ENCODE measurements around the gene OR6C75. TPM values are rescaled to one million over a fixed set of nuclear protein-coding genes. Genes with fewer than 3 reads are reported as not detected.
A peak's percentile ranks its signal among the peaks of the same experiment; 100 is the strongest.
"Not testable (repeated sequence)": the region's sequence is repeated elsewhere in the genome, so short reads cannot be mapped to it uniquely, and the experiment has no call there.

OR6C75 gene
- total RNA-seq, 1 experiment from 2014 or later = not detected

GRCh38 chr12:55413498-55414388 lies 51.0 kb downstream of the OR6C75 start:
- intact Hi-C loops (cut with micrococcal nuclease; ENCODE audit: unreplicated experiment); CTCF ChIA-PET; BruUV-seq (replicated peaks); H3K4me1 Mint-ChIP-seq (ENCODE audit: low read depth, unreplicated experiment); H3K27ac Mint-ChIP-seq (ENCODE audit: unreplicated experiment); H3K4me3 Mint-ChIP-seq (ENCODE audit: low read depth, unreplicated experiment); DNase-seq; H3K36me3 Mint-ChIP-seq (ENCODE audit: insufficient read depth, unreplicated experiment); H3K9me3 Mint-ChIP-seq (ENCODE audit: low read depth, unreplicated experiment): not testable (repeated sequence)
- peaks cover 18% of the 10 kb centered on the region for H3K27me3 Mint-ChIP-seq (ENCODE audit: unreplicated experiment)

GRCh38 chr12:55414396-55414823 lies 51.6 kb downstream of the OR6C75 start:
- H3K4me3 Mint-ChIP-seq (ENCODE audit: low read depth, unreplicated experiment); H3K4me1 Mint-ChIP-seq (ENCODE audit: low read depth, unreplicated experiment); intact Hi-C loops (cut with micrococcal nuclease; ENCODE audit: unreplicated experiment); H3K27ac Mint-ChIP-seq (ENCODE audit: unreplicated experiment); BruUV-seq (replicated peaks); H3K36me3 Mint-ChIP-seq (ENCODE audit: insufficient read depth, unreplicated experiment); H3K9me3 Mint-ChIP-seq (ENCODE audit: low read depth, unreplicated experiment); DNase-seq; CTCF ChIA-PET: not testable (repeated sequence)
- peaks cover 18% of the 10 kb centered on the region for H3K27me3 Mint-ChIP-seq (ENCODE audit: unreplicated experiment)

- H3K27ac Mint-ChIP-seq (ENCODE audit: unreplicated experiment); BruUV-seq (replicated peaks); H3K36me3 Mint-ChIP-seq (ENCODE audit: insufficient read depth, unreplicated experiment); DNase-seq; CTCF ChIA-PET; H3K4me1 Mint-ChIP-seq (ENCODE audit: low read depth, unreplicated experiment); H3K9me3 Mint-ChIP-seq (ENCODE audit: low read depth, unreplicated experiment); intact Hi-C loops (cut with micrococcal nuclease; ENCODE audit: unreplicated experiment): not testable (repeated sequence)
- Mint-ChIP-seq H3K27me3 (ENCODE audit: unreplicated experiment) (peaks cover 18% of the 10 kb centered on the region), H3K4me3 (ENCODE audit: low read depth, unreplicated experiment) (peak overlapping the region; percentile 25)
These were observed 52.1 kb downstream of the OR6C75 start for GRCh38 chr12:55414889-55415288.

GRCh38 chr12:55416961-55417360 lies 54.2 kb downstream of the OR6C75 start:
- Mint-ChIP-seq H3K4me3 (ENCODE audit: low read depth, unreplicated experiment) (no peak overlapping the region), H3K36me3 (ENCODE audit: insufficient read depth, unreplicated experiment) (no peaks in the 10 kb centered on the region), H3K27me3 (ENCODE audit: unreplicated experiment) (peaks cover 18% of the 10 kb centered on the region), H3K4me1 (ENCODE audit: low read depth, unreplicated experiment) (no peaks in the 10 kb centered on the region), H3K9me3 (ENCODE audit: low read depth, unreplicated experiment) (no peaks in the 10 kb centered on the region), H3K27ac (ENCODE audit: unreplicated experiment) (no peak overlapping the region)
- intact Hi-C loops (cut with micrococcal nuclease; ENCODE audit: unreplicated experiment) = no loop called here
- DNase-seq = no peak
- no peak for TF ChIP-seq CTCF (IDR thresholded peaks at IDR 0.05; ENCODE audit: unreplicated experiment)
- CTCF ChIA-PET = no interaction called here
- BruUV-seq (replicated peaks) = no TSS peak

Other genes with a start within 250 kb of the OR6C75 start
- gene OR9K2, start 236.6 kb upstream of the OR6C75 start, total RNA-seq (2022) = not detected in 2 replicates
- gene OR10A7, start 141.9 kb upstream of the OR6C75 start, total RNA-seq (2022) = not detected in 2 replicates
- not detected in 2 replicates for gene OR6C74, start 118.4 kb upstream of the OR6C75 start, total RNA-seq (2022)
- not detected in 2 replicates for gene OR6C6, start 66.4 kb upstream of the OR6C75 start, total RNA-seq (2022)
- gene OR6C1, start 48.6 kb upstream of the OR6C75 start, total RNA-seq (2022) = not detected in 2 replicates
- gene OR6C3, start 32.2 kb upstream of the OR6C75 start, total RNA-seq (2022) = not detected in 2 replicates
- not detected in 2 replicates for gene OR6C65, start 37.6 kb downstream of the OR6C75 start, total RNA-seq (2022)
- gene OR6C76, start 63.3 kb downstream of the OR6C75 start, total RNA-seq (2022) = not detected in 2 replicates
- gene OR6C2, start 81.1 kb downstream of the OR6C75 start, total RNA-seq (2022) = not detected in 2 replicates
- gene OR6C70, start 107.2 kb downstream of the OR6C75 start, total RNA-seq (2022) = not detected in 2 replicates
- gene OR6C68, start 129.4 kb downstream of the OR6C75 start, total RNA-seq (2022) = not detected in 2 replicates
- not detected in 2 replicates for gene OR6C4, start 186.6 kb downstream of the OR6C75 start, total RNA-seq (2022)
- not detected in 2 replicates for gene OR2AP1, start 209.5 kb downstream of the OR6C75 start, total RNA-seq (2022)

All from Calu3 (cell line).